HEK293 (cell line): ENCODE measurements around the gene TMEM164.

Experiments
- CTCF ChIA-PET: fragments of 350-600 bp; formaldehyde crosslinking; extraction: SDS; loops from one replicate; lab custom pipeline; 2021; ENCODE audit warnings: antibody characterized with exemption; lab: Yijun Ruan, JAX
- POLR2A ChIA-PET: fragments of 300-600 bp; formaldehyde crosslinking; extraction: SDS; loops from one replicate; lab custom pipeline; 2020; ENCODE audit warnings: antibody characterized with exemption, inconsistent platforms; lab: Yijun Ruan, JAX
- H3K27ac ChIP-seq: fragments of 200-500 bp; sonication (Bioruptor generic); 2 replicates; pipeline ENCODE4 v1.5.1; 2014; ENCODE audit warnings: low read depth, low read length, control low read depth, inconsistent platforms; ENCODE audit errors: extremely low read depth
- H3K36me3 ChIP-seq, 2 experiments: fragments of 200-500 bp in 1 of 2; sonication (Bioruptor generic) in 1 of 2; 1 replicate in 1 of 2; 2 replicates in 1 of 2; pipeline ENCODE4 v1.5.1; 2014 to 2017; ENCODE audit warnings: inconsistent platforms in 2 of 2, low read length in 2 of 2; ENCODE audit not compliant: control insufficient read depth in 2 of 2, insufficient read depth in 1 of 2
- H3K4me1 ChIP-seq: fragments of 200-500 bp; sonication (Bioruptor generic); 2 replicates; pipeline ENCODE4 v1.5.1; 2014; ENCODE audit warnings: mild to moderate bottlenecking, low read length, inconsistent platforms; ENCODE audit not compliant: control insufficient read depth, insufficient read depth
- H3K4me3 ChIP-seq: 2 replicates; pipeline ENCODE4 v1.5.1; 2011; ENCODE audit warnings: low read depth, mild to moderate bottlenecking, control low read depth, low read length, moderate library complexity
- H3K9me3 ChIP-seq: fragments of 200-500 bp; sonication (Bioruptor generic); 2 replicates; pipeline ENCODE4 v1.5.1; 2014; ENCODE audit warnings: low read depth, low read length, inconsistent platforms; ENCODE audit not compliant: control insufficient read depth, insufficient read depth
- GLIS1 ChIP-seq: fragments of 450-650 bp; formaldehyde crosslinking; IDR thresholded peaks from 2 replicates; pipeline ENCODE4 v1.5.1; 2016; ENCODE audit warnings: missing biosample characterization, missing genetic modification characterization
- KLF1 ChIP-seq: fragments of 450-650 bp; formaldehyde crosslinking; IDR thresholded peaks from 2 replicates; pipeline ENCODE4 v1.5.1; 2016; ENCODE audit warnings: missing biosample characterization, missing genetic modification characterization
- KLF10 ChIP-seq: fragments of 450-650 bp; IDR thresholded peaks from 2 replicates; pipeline ENCODE4 v1.5.1; 2018; ENCODE audit warnings: missing biosample characterization, mild to moderate bottlenecking, missing genetic modification characterization
- KLF17 ChIP-seq: fragments of 450-650 bp; formaldehyde crosslinking; IDR thresholded peaks from 2 replicates; pipeline ENCODE4 v1.5.1; 2016; ENCODE audit warnings: missing biosample characterization, missing genetic modification characterization
- PRDM6 ChIP-seq: fragments of 450-650 bp; formaldehyde crosslinking; IDR thresholded peaks from 2 replicates; pipeline ENCODE4 v1.5.1; 2017; ENCODE audit warnings: missing biosample characterization, missing genetic modification characterization
- SCRT1 ChIP-seq: fragments of 450-650 bp; formaldehyde crosslinking; IDR thresholded peaks from 2 replicates; pipeline ENCODE4 v1.5.1; 2016; ENCODE audit warnings: missing biosample characterization, missing genetic modification characterization, borderline replicate concordance
- SP7 ChIP-seq: fragments of 450-650 bp; formaldehyde crosslinking; IDR thresholded peaks from 2 replicates; pipeline ENCODE4 v1.5.1; 2016; ENCODE audit warnings: missing biosample characterization, missing genetic modification characterization
- TCF7L2 ChIP-seq: IDR thresholded peaks from 2 replicates; pipeline ENCODE4 v1.6.1; 2011; ENCODE audit warnings: low read depth, mild to moderate bottlenecking, inconsistent platforms, low read length, moderate library complexity, borderline replicate concordance
- TSHZ1 ChIP-seq: fragments of 450-650 bp; formaldehyde crosslinking; IDR thresholded peaks from 2 replicates; pipeline ENCODE4 v1.5.1; 2016; ENCODE audit warnings: missing biosample characterization, missing genetic modification characterization, borderline replicate concordance
- ZNF175 ChIP-seq: fragments of 450-650 bp; formaldehyde crosslinking; IDR thresholded peaks from 2 replicates; pipeline ENCODE4 v1.5.1; 2016; ENCODE audit warnings: missing biosample characterization, missing genetic modification characterization
- ZNF23 ChIP-seq: fragments of 450-650 bp; formaldehyde crosslinking; IDR thresholded peaks from 2 replicates; pipeline ENCODE4 v1.5.1; 2016; ENCODE audit warnings: missing biosample characterization, missing genetic modification characterization, borderline replicate concordance
- ZNF302 ChIP-seq: fragments of 450-650 bp; formaldehyde crosslinking; IDR thresholded peaks from 2 replicates; pipeline ENCODE4 v1.5.1; 2016; ENCODE audit warnings: missing biosample characterization, missing genetic modification characterization, low read depth
- ZNF37A ChIP-seq: fragments of 450-650 bp; IDR thresholded peaks from 2 replicates; pipeline ENCODE4 v1.5.1; 2018; ENCODE audit warnings: missing biosample characterization, missing genetic modification characterization
- ZNF391 ChIP-seq: fragments of 450-650 bp; formaldehyde crosslinking; IDR thresholded peaks from 2 replicates; pipeline ENCODE4 v1.5.1; 2016; ENCODE audit warnings: low read depth, missing biosample characterization, missing genetic modification characterization, borderline replicate concordance
- ZNF473 ChIP-seq: fragments of 450-650 bp; formaldehyde crosslinking; IDR thresholded peaks from 2 replicates; pipeline ENCODE4 v1.5.1; 2017; ENCODE audit warnings: missing biosample characterization, missing genetic modification characterization
- ZNF521 ChIP-seq: fragments of 450-650 bp; formaldehyde crosslinking; IDR thresholded peaks from 2 replicates; pipeline ENCODE4 v1.5.1; 2017; ENCODE audit warnings: missing biosample characterization, mild to moderate bottlenecking, missing genetic modification characterization
- ZNF529 ChIP-seq: fragments of 450-650 bp; formaldehyde crosslinking; IDR thresholded peaks from 2 replicates; pipeline ENCODE4 v1.5.1; 2017; ENCODE audit warnings: missing genetic modification characterization, missing biosample characterization; ENCODE audit not compliant: insufficient replicate concordance
- ZNF558 ChIP-seq: fragments of 450-650 bp; formaldehyde crosslinking; IDR thresholded peaks from 2 replicates; pipeline ENCODE4 v1.5.1; 2016; ENCODE audit warnings: missing biosample characterization, missing genetic modification characterization
- ZNF707 ChIP-seq: fragments of 450-650 bp; formaldehyde crosslinking; IDR thresholded peaks from 2 replicates; pipeline ENCODE4 v1.5.1; 2016; ENCODE audit warnings: missing biosample characterization, missing genetic modification characterization
- ZNF843 ChIP-seq: fragments of 450-650 bp; formaldehyde crosslinking; IDR thresholded peaks from 2 replicates; pipeline ENCODE4 v1.5.1; 2016; ENCODE audit warnings: missing biosample characterization, missing genetic modification characterization
- ZXDB ChIP-seq: fragments of 450-650 bp; formaldehyde crosslinking; IDR thresholded peaks from 2 replicates; pipeline ENCODE4 v1.5.1; 2016; ENCODE audit warnings: missing biosample characterization, missing genetic modification characterization

The TMEM164 gene

GRCh38 chrX:110216027-110216426, 213.1 kb downstream of the TMEM164 start:
- ChIA-PET POLR2A (no interaction called here), CTCF (interaction anchor here (0.7 to 0.8 kb wide), 2 partner anchors 10 to 631 kb away, joined by 3 to 5 read pairs; no protein-coding TSS in a partner anchor)
- TF ChIP-seq PRDM6 (tag by site-specific recombination): no peak
- no peak for TF ChIP-seq ZNF391 (tag by site-specific recombination)
- no peak for TF ChIP-seq ZNF707 (tag by site-specific recombination)
- Histone ChIP-seq H3K27ac (no peak overlapping the region), H3K36me3 (no peaks in the 10 kb centered on the region), H3K4me3 (no peak overlapping the region), H3K9me3 (no peaks in the 10 kb centered on the region), H3K4me1 (no peaks in the 10 kb centered on the region)

- TF ChIP-seq KLF1 (tag by site-specific recombination) (no peak), ZNF302 (tag by site-specific recombination) (no peak), ZNF843 (tag by site-specific recombination) (no peak), ZNF473 (tag by site-specific recombination) (no peak), KLF17 (tag by site-specific recombination) (no peak), SP7 (no peak), ZXDB (no peak), TSHZ1 (tag by site-specific recombination) (no peak), ZNF23 (tag by site-specific recombination) (no peak), ZNF37A (tag by site-specific recombination) (no peak), ZNF558 (tag by site-specific recombination) (no peak), SCRT1 (no peak), ZNF529 (tag by site-specific recombination) (no peak), KLF10 (tag by site-specific recombination) (no peak), ZNF521 (tag by site-specific recombination) (no peak), TCF7L2 (no peak), GLIS1 (tag by site-specific recombination) (no peak), ZNF175 (tag by site-specific recombination) (no peak)
- Histone ChIP-seq H3K4me3 (no peak overlapping the region), H3K36me3 (no peaks in the 10 kb centered on the region), H3K4me1 (no peaks in the 10 kb centered on the region), H3K27ac (no peak overlapping the region), H3K9me3 (no peaks in the 10 kb centered on the region)
- CTCF ChIA-PET: interaction anchor here (0.7 kb wide), 1 partner anchor 1012 kb away, joined by 3 read pairs; no protein-coding TSS in a partner anchor
- POLR2A ChIA-PET: no interaction called here
Measured at GRCh38 chrX:110218591-110218990, 215.7 kb downstream of the TMEM164 start.
